ENCODE results near the gene GDPD4. TPM values are rescaled to one million over a fixed set of nuclear protein-coding genes. Genes with fewer than 3 reads are reported as not detected.

The GDPD4 gene
- total and polyA plus RNA-seq, 4 donors, result 0.08 to 1.1 TPM; not detected in 2

DNA sequence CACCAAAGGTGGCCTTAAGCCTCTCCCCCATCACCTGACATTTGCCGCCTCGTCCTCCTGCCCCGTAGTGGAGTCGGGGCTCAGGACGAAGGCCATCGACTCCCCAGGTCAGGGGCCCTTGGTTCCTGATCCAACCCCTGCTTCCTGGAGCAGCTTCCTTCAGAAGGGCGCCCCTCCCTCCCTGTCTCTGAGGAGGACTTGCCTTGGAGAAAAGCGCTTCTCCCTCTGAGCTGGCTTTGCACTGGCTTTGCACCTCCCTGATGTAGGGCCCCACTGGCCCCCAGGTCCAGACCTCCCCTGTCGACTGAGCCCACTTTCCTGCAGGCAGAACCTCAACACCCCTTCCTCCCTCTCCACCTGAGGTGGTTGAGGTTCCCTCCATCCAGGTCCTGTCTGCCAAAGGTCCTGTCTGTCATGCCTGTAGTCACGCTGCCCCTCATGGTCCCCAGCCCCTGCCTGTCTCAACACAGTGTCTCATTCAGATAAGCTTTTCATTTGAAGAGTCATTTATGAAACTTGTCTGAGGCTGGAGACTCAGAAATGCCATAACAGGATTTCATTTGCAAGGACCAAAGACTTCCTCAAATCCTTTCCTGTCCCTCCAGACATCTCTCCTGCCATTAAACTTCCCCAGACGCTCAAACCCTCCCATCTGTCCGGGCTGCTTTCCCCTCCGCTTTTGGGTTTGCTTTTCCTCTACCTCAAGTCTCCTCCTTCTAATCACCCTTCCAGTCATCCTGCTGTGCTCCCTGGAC, 95.0 kb downstream of the GDPD4 start:
- Histone ChIP-seq H3K9ac (ENCODE audit: low read depth in 1 of 2, low read length in 2 of 2) (no peak overlapping the region), H3K36me3 (ENCODE audit: control insufficient read depth in 4 of 4, insufficient read depth in 3 of 4, low read depth in 1 of 4, low read length in 3 of 4) (peaks cover 8 to 37% (median 14%) of the 10 kb centered on the region in 4 donors), H3K27me3 (ENCODE audit: control insufficient read depth in 4 of 4, insufficient read depth in 4 of 4, low read length in 3 of 4) (no peaks in the 10 kb centered on the region), H3K27ac (ENCODE audit: low read depth in 1 of 2, low read length in 2 of 2) (no peak overlapping the region), H3K9me3 (ENCODE audit: control insufficient read depth in 4 of 4, low read length in 3 of 4) (no peaks in the 10 kb centered on the region), H3K4me1 (ENCODE audit: control insufficient read depth in 4 of 4, insufficient read depth in 4 of 4, low read length in 3 of 4) (no peaks in the 10 kb centered on the region), H3K4me3 (ENCODE audit: low read depth in 1 of 3, low read length in 3 of 3) (no peak overlapping the region)
- TF ChIP-seq TAF1 (conservative IDR thresholded peaks at IDR 0.05) (no peak), RAD21 (IDR thresholded peaks at IDR 0.05) (no peak), FOXA1 (IDR thresholded peaks at IDR 0.05) (no peak), RXRA (IDR thresholded peaks at IDR 0.05) (no peak), FOXA2 (IDR thresholded peaks at IDR 0.05) (no peak), CTCF (IDR thresholded peaks at IDR 0.05; ENCODE audit: low read depth, low read length, missing input control) (no peak), GABPA (IDR thresholded peaks at IDR 0.05 in 1 of 2, conservative IDR thresholded peaks at IDR 0.05 in 1 of 2) (no peak), EGR1 (IDR thresholded peaks at IDR 0.05; ENCODE audit: low read depth in 2 of 2) (no peak), HNF4G (IDR thresholded peaks at IDR 0.05) (no peak), NR2F2 (IDR thresholded peaks at IDR 0.05) (no peak), JUND (IDR thresholded peaks at IDR 0.05) (no peak), SP1 (IDR thresholded peaks at IDR 0.05) (no peak), HNF4A (conservative IDR thresholded peaks at IDR 0.05) (no peak), REST (IDR thresholded peaks at IDR 0.05) (no peak), YY1 (IDR thresholded peaks at IDR 0.05) (no peak)
- TF ChIP-seq, protein P1, sequence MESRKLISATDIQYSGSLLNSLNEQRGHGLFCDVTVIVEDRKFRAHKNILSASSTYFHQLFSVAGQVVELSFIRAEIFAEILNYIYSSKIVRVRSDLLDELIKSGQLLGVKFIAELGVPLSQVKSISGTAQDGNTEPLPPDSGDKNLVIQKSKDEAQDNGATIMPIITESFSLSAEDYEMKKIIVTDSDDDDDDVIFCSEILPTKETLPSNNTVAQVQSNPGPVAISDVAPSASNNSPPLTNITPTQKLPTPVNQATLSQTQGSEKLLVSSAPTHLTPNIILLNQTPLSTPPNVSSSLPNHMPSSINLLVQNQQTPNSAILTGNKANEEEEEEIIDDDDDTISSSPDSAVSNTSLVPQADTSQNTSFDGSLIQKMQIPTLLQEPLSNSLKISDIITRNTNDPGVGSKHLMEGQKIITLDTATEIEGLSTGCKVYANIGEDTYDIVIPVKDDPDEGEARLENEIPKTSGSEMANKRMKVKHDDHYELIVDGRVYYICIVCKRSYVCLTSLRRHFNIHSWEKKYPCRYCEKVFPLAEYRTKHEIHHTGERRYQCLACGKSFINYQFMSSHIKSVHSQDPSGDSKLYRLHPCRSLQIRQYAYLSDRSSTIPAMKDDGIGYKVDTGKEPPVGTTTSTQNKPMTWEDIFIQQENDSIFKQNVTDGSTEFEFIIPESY (IDR thresholded peaks at IDR 0.05), result no peak
- TF ChIP-seq, protein P2, sequence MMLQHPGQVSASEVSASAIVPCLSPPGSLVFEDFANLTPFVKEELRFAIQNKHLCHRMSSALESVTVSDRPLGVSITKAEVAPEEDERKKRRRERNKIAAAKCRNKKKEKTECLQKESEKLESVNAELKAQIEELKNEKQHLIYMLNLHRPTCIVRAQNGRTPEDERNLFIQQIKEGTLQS (IDR thresholded peaks at IDR 0.05), result no peak
- DNase-seq (ENCODE audit: low spot score), result no peak
- WGBS, result 81% methylated on average over 13 of the region's 13 CpGs

Data from liver (tissue), 9 donors.